Thyroid gland (tissue), 4 donors: ENCODE measurements around the gene GCC1. TPM values are rescaled to one million over a fixed set of nuclear protein-coding genes. Genes with fewer than 3 reads are reported as not detected.
A peak's percentile ranks its signal among the peaks of the same experiment; 100 is the strongest.

Experiments
- DNase-seq, 2 donors: peaks; one replicate each; pipeline ENCODE4 v3.0.0-alpha.2; 2019
- H3K27ac ChIP-seq, 3 donors: fragments of 200-600 bp; sonication (generic); 1 replicate in 2 of 3; 2 replicates in 1 of 3; pipeline ENCODE4 v1.5.1; 2016 to 2019; ENCODE audit warnings: mild to moderate bottlenecking in 1 of 3, moderate library complexity in 1 of 3
- H3K27me3 ChIP-seq: fragments of 200-600 bp; sonication (generic); one replicate; pipeline ENCODE4 v1.5.1; 2019
- H3K36me3 ChIP-seq, 2 donors: fragments of 200-600 bp; sonication (generic); one replicate each; pipeline ENCODE4 v1.5.1; 2016 to 2019
- H3K4me1 ChIP-seq, 2 donors: fragments of 200-600 bp; sonication (generic); one replicate each; pipeline ENCODE4 v1.5.1; 2017 to 2019
- H3K4me3 ChIP-seq, 3 donors: fragments of 200-600 bp; sonication (generic); replicated peaks in 1 of 3; 1 replicate in 2 of 3; 2 replicates in 1 of 3; pipeline ENCODE4 v1.5.1; 2016; ENCODE audit warnings: mild to moderate bottlenecking in 1 of 3
- H3K9me3 ChIP-seq: fragments of 200-600 bp; sonication (generic); one replicate; pipeline ENCODE4 v1.5.1; 2017
- POLR2A ChIP-seq, 2 donors: fragments of 450-650 bp; IDR thresholded peaks; one replicate each; pipeline ENCODE4 v1.6.1; 2017; ENCODE audit warnings: antibody characterized with exemption in 2 of 2, mild to moderate bottlenecking in 2 of 2, moderate library complexity in 1 of 2
- WGBS, 2 donors: methylation state at CpG; one replicate each; pipeline ENCODE4 v1.1.5; 2017; 5-methylcytosine and 5-hydroxymethylcytosine counted together
- intact Hi-C: fragments of 100-400 bp; cut with DNase I; formaldehyde crosslinking; loops from one replicate; pipeline ENCODE4 v1.15.1; 2023
- total RNA-seq, 4 donors: library from RNA; depleted of rRNA; stranded (reverse); fragments of >200 nt; gene quantifications; one replicate each; pipeline ENCODE4 v1.2.3, GENCODE V29; 2016
- TF ChIP-seq, protein P1 (sequence below), 6 experiments: fragments of 200-600 bp in 3 of 6; fragments of 450-650 bp in 3 of 6; sonication (generic) in 3 of 6; IDR thresholded peaks; one replicate each; pipeline ENCODE4 v1.5.1; 2016 to 2019; ENCODE audit warnings: antibody characterized with exemption in 6 of 6, mild to moderate bottlenecking in 2 of 6, inconsistent platforms in 1 of 6, moderate library complexity in 1 of 6

The GCC1 gene
- 10 to 100 TPM; 15.2 to 19.7 (median 18.0) TPM for total RNA-seq

DNA sequence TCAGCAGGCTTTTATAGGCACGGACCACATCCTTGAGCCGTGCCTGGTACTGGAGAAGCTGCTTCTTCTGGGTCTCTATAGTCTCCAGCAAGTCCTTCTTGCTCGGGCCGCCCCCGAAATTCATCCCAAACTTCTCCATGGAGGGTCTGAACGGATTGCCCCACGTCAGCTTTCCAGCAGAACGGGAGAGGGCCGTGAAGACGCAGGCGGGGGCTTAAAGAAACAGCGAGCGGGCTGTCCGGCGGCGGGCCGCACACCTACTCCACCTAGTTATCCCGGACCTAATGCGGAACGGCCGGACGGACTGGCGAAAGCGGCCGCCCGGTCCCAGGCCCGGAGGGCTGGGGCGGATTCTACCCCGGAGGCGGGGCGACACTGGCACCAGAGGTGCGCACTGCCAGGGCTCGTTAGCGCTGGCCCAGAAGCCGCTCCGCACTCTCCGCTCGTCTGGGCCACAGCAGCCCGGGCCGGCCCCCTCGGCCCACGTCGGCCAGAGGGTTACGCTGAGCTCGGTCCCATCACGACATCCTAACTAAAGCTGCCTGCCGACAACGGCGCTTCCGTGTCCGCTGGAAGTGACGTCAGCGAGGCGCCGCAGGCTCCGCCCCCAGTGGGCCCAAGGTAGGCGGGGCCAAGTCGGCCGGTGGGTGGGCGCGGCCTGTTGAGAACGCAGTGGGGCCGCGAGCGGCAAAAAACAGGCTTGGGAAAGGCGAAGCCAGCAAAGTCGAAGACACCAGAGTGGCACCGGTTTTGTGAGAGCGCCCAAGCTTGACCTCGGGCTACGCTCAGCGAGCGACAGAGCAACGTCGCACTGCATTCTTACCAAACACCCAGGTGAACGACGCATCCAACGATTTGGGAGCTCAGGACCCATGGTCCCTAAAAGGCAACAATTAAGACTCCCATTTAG, at the start of gene GCC1:
Gene GCC1, minus strand, starts transcription at position 553 of the 910 bp plus-strand sequence. Its CDS starts 414 bp downstream, at position 139.
- H3K4me1 ChIP-seq, result peaks cover 37 to 44% of the 10 kb centered on the region in 2 donors
- WGBS, 2 donors, result 7 to 10% methylated on average over 29 to 41 of the region's 78 CpGs
- H3K4me3 ChIP-seq, result peak within 1 kb of the TSS; percentile 59 to 95 (median 89)
- peaks cover 16 to 23% of the 10 kb centered on the region in 2 donors for H3K36me3 ChIP-seq
- DNase-seq, result peak; percentile 87 to 91
- intact Hi-C loops, result loop anchor here (5.0 kb wide), 2 partner anchors 67 to 193 kb away; partner anchors contain the start of genes SND1 and ZNF800
- TF ChIP-seq, protein P1, sequence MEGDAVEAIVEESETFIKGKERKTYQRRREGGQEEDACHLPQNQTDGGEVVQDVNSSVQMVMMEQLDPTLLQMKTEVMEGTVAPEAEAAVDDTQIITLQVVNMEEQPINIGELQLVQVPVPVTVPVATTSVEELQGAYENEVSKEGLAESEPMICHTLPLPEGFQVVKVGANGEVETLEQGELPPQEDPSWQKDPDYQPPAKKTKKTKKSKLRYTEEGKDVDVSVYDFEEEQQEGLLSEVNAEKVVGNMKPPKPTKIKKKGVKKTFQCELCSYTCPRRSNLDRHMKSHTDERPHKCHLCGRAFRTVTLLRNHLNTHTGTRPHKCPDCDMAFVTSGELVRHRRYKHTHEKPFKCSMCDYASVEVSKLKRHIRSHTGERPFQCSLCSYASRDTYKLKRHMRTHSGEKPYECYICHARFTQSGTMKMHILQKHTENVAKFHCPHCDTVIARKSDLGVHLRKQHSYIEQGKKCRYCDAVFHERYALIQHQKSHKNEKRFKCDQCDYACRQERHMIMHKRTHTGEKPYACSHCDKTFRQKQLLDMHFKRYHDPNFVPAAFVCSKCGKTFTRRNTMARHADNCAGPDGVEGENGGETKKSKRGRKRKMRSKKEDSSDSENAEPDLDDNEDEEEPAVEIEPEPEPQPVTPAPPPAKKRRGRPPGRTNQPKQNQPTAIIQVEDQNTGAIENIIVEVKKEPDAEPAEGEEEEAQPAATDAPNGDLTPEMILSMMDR (IDR thresholded peaks at IDR 0.05), result no peak
- peak in 1 of 2 donors; percentile 93 for TF ChIP-seq POLR2A (IDR thresholded peaks at IDR 0.05)
- H3K27me3 ChIP-seq, result no peaks in the 10 kb centered on the region
- H3K9me3 ChIP-seq, result no peaks in the 10 kb centered on the region
- H3K27ac ChIP-seq, result peak within 1 kb of the TSS; percentile 57 to 70 (median 67)

DNA sequence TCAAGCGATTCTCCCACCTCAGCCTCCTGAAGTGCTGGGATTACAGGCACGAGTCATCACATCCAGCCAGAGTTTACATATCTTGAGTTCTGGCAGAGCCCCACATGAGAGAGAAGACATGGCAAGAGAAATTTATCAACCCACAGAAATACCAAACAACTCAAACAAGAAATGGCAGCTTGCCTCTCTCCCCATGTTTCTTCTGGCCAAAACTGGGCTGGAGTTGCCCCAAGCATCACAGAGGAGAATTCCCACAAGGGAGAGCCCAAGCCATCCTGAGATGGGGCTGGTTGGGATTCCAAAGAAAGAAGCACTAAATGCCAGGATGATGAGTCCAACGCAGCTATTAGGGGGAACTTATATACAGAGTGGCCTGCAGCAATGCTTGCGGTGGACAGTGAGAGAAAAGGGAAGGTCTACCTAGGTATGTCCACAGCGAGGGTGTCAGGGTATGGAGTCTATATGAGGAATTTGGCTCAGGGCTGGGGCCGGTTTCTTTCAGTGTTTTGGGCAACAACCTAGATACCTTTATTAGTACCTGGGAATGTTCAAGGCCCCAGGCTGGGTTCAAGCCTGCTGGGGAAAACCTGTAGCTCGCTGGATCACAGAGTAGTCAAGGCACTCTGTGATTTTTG, 47.0 kb upstream of the GCC1 start:
- 74 to 85% methylated on average over 7 of the region's 7 CpGs for WGBS, 2 donors
- no peak for DNase-seq
- H3K27ac ChIP-seq, result no peak overlapping the region
- intact Hi-C loops, result no loop called here
- no peaks in the 10 kb centered on the region for H3K27me3 ChIP-seq
- H3K4me1 ChIP-seq, result no peaks in the 10 kb centered on the region
- H3K4me3 ChIP-seq, result no peak overlapping the region
- no peaks in the 10 kb centered on the region for H3K9me3 ChIP-seq
- H3K36me3 ChIP-seq, result no peaks in the 10 kb centered on the region
- TF ChIP-seq POLR2A (IDR thresholded peaks at IDR 0.05), result no peak
- TF ChIP-seq, protein P1 (IDR thresholded peaks at IDR 0.05), result no peak

GRCh38 chr7:127629268-127629854, 44.0 kb upstream of the GCC1 start:
- intact Hi-C loops, result no loop called here
- Histone ChIP-seq H3K4me3 (no peak overlapping the region), H3K4me1 (no peaks in the 10 kb centered on the region), H3K27ac (no peak overlapping the region), H3K27me3 (no peaks in the 10 kb centered on the region), H3K9me3 (no peaks in the 10 kb centered on the region), H3K36me3 (no peaks in the 10 kb centered on the region)
- DNase-seq, result peak; percentile 24 to 35
- TF ChIP-seq POLR2A (IDR thresholded peaks at IDR 0.05), result no peak
- TF ChIP-seq, protein P1 (IDR thresholded peaks at IDR 0.05), result peak in 2 of 6 experiments; percentile 23 to 47
- 15 to 23% methylated on average over 5 of the region's 5 CpGs for WGBS, 2 donors

GRCh38 chr7:127628445-127628844, 43.0 kb upstream of the GCC1 start:
- no peaks in the 10 kb centered on the region for H3K9me3 ChIP-seq
- WGBS, 2 donors, result 62 to 68% methylated on average over 3 of the region's 3 CpGs

More at GRCh38 chr7:127628445-127628844, 43.0 kb upstream of the GCC1 start:
- DNase-seq, result no peak
- TF ChIP-seq, protein P1 (IDR thresholded peaks at IDR 0.05), result no peak
- TF ChIP-seq POLR2A (IDR thresholded peaks at IDR 0.05), result no peak
- intact Hi-C loops, result no loop called here
- Histone ChIP-seq H3K27ac (no peak overlapping the region), H3K36me3 (no peaks in the 10 kb centered on the region), H3K27me3 (no peaks in the 10 kb centered on the region), H3K4me3 (no peak overlapping the region), H3K4me1 (no peaks in the 10 kb centered on the region)
